GM21576 (cell line): ENCODE measurements around the gene RPS10.
"Not testable (repeated sequence)": the region's sequence is repeated elsewhere in the genome, so short reads cannot be mapped to it uniquely, and the experiment has no call there.

Experiments used
- ATAC-seq: cut with Tn5 transposase; IDR thresholded peaks from one replicate; pipeline ENCODE4 v1.9.1; 2021; ENCODE audit warnings: mild to moderate bottlenecking, moderate library complexity; ENCODE audit not compliant: unreplicated experiment

The RPS10 gene

DNA sequence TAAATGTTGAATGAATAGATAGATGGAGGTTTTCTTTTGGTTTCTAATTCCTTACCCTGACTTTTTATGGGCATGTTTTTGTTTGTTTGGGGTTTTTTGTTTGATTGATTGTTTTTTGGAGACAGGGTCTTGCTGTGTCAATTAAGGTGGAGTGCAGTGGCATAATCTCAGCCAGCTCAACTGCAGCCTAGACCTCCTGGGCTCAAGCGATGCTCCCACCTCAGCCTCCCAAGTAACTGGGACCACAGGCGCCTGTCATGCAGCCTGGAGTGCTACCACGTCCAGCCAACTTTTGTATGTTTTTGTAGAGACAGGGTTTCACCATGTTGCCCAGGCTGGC lies 31.9 kb downstream of the RPS10 start:
- ATAC-seq = no peak

DNA sequence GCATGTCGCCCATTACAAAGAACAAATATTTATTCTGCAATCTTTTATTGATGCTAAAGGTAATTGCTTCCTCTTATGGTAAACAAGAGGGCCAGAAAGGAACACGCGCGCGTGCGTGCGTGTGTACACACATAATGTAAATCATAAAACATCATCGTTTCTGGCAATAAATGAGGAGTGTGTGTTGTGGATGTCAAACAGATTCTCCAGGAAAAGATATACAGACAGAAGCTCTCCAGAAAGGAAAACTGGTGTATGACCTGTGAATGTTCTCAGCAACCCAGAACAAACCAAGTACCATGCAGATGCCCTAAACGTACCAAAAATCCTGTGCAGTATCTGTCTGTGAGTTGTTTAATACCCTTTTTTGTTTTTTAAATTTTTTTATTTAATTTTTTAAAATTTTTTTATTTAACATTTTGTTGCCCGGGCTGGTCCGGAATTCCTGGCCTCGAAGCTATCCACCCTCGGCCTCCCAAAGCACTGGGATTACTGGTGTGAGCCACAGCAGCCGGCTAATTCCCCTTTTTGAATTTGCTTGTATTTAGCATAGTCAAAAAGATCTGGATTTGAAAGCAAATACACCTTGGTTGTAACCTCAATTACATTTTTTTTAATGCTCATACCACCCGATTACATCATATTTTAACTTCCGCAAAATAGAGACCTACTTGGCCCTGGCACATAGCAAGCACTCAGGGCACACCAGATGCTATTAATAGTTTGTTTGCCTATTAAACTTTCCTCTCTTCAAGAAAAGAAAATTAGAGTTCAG lies 32.5 kb downstream of the RPS10 start:
- no peak for ATAC-seq

DNA sequence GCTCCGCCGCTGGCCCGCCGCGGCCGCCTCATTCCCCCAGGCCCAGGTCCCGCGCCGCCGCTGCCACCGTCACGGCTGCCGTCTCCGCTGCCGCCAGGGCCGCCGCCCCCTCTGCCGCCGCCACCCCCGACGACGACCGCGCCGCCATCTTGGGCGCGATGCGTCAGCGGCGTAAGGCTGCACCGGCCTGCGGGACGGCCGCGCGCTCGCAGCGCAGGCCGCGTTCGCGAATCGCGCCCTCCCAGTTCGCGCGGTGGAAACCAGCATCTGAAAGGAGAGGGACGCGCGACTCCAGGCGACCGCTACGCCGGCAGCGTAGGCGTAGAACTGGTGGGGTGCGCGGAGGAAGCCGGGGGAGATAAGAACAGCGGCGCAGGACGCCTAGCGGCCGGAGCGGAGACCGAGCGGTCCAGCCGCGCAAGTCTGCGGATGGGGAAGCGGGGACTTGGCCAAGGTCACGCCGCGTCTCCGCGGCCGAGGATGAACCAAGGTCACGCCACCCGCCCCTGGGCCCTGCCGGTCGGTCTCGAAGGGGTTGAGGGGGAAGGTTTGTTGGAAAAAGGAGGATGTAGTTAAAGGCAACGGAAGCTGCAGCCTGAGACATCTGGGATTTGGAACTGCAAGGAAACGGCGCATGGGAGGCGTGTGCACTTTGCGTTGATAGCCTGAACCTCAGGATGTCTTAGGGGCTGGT lies 33.2 kb downstream of the RPS10 start, which contains the start of gene NUDT3:
Gene NUDT3, minus strand, starts transcription at position 173 of the 694 bp plus-strand sequence. CDS start 307 bp downstream, outside the sequence.
- ATAC-seq = peak; percentile 77

DNA sequence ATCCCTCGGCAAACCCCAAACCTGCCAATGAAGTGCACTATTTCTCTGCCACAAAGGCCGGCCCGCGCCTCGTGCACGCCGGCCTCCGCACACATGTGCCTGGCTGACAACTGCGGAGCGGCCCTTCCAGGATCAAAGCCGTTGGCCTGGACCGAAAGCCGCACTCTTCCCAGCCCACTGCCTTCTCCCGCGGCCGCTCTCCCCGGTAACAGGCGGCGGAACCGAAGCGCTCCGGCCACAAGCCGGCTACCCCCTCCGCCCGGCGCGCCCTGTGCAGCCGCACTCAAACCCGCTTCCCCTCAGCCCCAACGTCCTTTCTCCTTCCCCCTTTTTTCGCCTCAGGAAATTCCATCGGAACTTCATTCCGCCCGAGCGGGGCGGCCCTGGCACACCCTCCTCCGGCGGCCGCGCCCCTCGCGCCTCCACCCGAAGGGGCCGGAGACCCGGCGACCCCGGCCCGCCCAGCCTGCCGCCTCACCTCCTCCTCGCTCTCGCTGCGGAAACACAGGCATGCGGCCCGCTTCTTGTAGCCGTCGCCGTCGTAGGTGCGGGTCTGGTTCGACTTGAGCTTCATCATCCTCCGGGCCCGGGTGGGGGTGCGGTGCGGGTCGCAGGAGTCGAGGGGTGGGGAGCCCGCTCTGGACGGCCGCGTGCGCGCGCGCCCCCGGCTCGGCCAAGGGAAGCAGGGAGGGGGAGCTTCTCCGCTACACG lies 33.9 kb downstream of the RPS10 start:
- ATAC-seq = peak; percentile 30

DNA sequence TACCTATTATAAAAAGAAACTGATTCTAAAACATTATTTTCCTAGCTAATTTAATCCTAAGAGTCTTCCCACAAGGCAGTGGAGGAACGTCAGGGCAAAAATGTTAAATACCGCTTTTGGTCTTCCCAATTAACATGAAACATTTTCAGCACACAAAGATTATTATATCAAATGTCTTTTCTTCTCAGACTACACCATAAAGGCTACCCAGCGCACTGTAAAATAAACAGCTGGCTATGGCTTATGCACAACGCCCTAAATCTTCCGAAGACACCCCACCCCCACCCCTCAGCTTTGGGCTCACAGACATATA lies 34.4 kb downstream of the RPS10 start:
- ATAC-seq = no peak

DNA sequence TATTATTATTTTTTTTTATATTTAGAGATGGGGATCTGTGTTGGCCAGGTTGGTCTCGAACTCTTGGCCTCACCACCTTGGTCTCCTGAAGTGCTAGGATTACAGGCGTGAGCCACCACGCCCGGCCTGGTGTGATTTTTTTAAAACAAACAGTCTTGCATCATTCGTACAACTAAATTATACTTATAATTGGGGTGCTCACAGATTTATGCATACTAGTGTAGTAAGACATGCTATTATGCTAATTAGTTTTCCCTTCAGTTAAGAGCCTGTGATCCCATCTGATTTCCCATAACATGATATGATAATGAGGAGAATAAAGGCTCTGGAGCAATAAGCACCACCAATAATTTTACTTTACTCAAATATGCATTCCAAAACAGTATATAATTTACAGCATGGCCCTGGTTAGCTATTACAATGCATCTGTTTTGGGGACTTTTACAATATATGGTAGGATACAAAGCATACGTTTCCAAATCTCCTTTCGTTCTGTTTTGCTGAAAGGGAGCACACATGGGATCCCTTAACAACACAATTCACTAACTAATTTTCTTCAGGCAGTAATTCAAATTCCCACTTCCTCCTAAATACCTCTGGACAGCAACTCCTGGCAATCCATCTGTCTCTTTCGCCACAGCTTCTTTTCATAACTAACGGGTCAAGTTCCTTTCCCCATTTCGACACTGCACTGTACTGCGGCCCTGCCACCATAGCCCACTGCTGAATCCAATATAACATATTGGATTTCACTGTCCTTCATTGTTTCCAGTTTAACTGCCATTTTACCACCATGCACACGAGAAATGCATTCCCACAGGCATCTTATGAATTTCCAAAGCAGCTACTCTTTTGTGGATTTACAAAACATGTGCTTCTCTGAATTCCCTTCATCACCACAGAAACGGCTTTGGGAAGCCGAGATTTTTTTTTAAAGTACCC lies 35.1 kb downstream of the RPS10 start:
- ATAC-seq = no peak

DNA sequence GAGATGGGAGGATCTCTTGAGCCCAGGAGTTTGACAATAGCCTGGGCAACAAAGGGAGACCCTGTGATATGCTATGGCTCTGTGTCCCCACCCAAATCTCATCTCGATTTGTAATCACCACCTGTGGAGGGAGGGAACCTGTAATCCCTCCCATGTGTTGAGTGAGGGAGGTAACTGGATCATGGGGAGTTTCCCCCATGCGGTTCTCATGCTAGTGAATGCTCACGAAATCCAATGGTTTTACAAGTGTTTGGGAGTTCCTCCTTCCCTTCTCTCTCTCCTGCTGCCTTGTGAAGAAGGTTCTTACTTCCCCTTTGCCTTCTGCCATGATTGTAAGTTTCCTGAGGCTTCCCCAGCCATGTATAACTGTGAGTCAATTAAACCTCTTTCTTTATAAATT lies 36.8 kb downstream of the RPS10 start:
- ATAC-seq = no peak

DNA sequence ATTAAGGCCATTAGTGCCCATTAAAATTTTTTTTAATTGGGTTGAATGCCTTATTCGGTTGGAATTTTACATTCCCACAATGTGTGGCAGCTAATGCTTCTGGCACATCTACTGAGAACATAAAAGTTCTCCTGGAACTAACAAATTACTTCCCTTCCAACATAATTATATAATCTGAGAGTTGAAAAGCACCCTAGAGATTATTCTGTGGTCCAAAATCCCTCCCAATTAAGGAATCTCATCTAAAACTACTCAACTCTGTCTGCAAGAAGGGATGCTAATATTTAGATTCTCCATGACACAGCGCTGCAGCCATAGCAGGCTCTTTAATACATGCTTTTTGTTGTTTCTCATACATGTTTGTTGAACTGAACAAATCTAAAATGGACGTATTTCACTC lies 37.4 kb downstream of the RPS10 start:
- no peak for ATAC-seq

DNA sequence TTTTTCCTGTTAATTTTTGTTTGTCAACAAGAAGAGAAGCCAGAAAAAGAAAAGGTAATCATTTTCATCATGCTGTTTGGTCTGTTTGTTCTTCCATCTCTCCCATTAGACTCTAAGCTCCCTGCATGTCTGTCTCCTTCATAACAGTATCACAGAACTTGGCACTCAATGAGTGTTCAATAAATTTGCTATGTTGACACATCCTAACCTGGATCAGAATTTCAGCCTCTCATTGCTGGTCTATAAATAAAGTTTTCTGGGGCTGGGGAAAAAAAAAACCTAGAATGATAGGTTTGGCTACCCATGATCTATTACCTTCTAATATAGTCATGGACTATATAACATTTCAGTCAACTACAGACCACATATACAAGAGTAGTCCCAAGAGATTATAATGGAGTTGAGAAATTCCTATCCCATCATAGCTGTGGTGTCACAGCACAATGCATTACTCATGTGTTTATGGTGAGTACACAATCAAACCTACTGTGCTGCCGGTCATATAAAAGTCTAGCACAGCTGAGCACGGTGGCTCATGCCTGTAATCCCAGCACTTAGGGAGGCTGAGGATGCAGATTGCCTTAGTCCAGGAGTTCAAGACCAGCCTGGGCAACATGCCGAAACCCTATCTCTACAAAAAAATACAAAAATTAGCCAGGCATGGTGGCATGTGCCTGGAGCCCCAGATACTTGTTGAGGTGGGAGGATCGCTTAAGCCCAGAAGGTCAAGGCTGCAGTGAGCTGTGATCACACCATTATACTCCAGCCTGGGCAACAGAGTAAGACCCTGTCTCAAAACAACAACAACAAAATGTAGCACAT lies 39.3 kb downstream of the RPS10 start:
- ATAC-seq = no peak

DNA sequence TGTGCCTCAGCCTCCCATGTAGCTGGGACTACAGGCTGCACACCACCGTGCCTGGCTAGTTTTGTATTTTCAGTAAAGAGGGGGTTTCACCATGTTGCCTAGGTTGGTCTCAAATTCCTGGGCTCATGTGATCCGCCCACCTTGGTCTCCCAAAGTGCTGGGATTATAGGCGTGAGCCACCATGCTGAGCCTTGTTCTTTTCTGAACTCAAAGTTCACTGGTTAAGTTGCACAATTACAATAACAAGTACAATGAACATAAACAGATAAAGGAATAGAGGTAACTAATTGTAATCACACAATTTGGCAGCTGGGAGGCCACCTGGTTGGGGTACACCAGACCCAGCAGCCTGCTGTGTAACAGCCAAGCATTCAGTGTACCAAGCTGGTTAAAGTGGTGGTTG lies 40.1 kb downstream of the RPS10 start:
- ATAC-seq = no peak

DNA sequence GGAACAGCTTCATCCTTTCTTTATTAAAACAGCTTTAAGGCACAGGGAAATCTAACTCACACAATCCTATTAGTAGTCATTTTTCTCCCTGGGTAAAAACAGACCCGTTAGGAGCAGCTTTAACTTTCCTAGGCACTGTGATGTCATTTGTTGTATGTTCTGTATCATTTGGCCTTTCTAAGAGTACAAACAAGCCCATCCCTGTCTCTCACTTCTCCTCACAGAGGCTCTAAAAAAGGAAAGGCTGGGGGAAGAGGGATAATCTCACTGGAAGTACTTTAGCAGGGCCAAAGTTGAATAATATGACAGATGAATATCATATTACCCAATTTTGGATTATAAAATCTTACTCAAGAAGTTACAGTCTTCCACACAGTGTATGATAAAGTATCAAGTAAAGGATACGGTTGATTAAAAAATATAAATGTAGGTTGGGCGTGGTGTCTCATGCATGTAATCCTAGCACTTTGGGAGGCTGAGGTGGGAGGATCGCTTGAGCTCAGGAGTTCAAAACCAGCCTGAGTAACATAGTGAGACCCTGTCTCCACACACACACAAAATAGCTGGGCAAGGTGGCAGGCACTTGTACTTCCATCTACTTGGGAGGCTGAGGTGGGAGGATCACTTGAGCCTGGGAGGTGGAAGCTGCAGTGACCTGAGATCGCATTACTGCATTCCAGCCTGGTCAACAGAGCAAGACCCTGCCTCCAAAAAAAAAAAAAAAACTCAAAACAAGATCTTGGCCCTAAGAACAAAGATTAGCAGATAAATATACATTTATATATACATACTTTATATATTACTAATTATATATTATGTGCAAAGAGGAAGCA lies 41.3 kb downstream of the RPS10 start:
- no peak for ATAC-seq

DNA sequence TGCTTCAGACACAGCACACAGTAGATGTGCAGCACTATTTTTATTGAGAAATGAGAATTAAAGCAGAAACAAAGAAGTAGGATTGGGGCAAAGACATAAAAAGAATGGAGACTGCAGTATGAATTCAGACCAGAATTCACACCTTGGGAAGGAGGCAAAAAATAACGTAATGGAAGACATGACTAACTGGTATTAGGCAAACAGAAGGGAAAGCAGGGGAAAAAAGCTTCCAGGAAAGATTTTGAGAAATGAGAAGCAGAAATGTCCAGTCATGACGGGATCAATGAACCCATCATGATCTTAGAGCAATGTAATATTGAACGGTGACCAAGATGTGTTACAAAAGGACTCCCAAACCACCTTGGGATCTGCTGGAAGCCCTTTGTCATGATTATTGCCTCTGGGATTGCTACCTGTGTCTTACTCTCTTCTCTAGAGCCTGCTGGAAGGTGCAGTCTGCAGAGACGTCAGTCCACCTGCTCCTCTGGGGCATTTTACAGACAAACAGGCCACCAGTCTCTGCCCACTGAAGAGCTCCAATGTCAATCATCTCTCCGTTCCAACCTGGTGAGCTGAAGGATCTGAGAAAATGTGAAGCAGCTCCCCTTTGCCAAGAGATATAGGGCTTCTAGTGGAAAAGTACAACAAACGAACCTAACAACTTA lies 42.1 kb downstream of the RPS10 start:
- ATAC-seq = no peak

DNA sequence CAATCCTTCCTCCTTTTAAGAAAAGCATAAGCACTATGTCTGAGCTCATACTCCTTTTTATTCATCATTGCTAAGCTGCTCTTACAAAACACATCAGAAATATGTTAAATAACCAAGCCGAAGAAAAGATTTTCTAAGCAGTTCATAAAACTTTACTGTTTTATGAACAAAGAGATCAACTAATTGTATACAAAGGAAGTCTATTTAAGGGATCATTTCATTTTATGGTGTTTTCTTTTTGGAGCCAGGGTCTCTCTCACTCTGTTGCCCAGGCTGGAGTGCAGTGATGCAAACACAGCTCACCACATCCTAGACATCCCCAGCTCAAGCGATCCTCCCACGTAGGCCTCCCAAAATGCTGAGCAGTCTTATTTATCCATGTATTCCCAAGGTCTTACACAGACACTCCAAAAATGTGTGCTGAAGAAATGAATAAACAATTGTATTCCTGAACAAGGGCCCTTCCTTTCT lies 42.7 kb downstream of the RPS10 start:
- ATAC-seq = no peak

DNA sequence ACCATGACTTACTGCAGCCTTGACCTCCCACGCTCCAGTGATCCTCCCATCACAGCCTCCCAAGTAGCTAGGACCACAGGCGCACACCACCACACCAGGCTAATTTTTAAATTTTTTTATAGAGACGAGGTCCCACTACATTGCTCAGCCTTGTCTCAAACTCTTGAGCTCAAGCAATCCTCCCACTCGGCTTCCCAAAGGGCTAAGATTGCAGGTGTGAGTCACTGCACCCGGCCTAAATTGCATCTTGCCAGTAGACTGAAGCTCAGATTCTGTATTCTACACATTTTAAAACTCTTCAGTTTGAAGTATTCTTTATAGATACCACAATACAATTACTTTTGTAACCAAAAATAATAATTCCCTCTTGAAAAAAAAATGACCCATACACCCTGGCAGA lies 44.8 kb downstream of the RPS10 start:
- ATAC-seq = no peak

DNA sequence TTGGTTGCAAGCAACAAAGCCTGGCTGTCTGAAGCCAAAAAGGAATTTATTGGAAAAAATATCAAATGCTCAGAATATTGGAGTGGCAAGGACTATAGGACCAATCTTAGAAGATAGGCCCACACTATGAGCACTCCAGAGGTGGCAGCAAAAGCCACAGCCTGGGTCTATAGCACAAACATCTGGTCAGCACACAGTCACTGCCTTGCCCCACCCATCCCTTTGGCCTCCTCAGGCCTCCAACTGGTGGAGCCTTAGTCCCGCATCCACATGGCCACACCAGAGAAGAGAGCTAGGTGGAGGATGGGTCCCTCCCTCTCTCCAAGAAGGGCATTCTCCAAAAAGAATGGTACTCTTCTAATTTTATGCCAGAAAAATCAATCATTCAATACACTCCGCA lies 47.4 kb downstream of the RPS10 start:
- ATAC-seq = no peak

DNA sequence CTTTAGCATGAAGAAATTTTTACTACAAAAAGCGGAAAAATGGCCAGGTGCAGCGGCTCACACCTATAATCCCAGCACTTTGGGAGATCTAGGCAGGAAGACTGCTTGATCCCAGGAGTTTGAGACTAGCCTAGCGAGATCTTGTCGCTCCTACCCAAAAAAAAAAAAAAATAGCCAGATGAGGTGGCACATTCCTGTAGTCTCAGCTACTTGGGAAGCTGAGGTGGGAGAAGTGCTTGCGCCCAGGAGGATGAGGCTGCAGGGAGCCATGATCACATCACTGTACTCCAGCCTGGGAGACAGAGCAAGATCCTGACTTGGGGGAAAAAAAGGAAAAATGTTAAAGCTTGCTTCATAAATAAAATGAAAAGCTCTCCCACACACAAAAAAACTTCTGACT lies 47.9 kb downstream of the RPS10 start:
- ATAC-seq = no peak

DNA sequence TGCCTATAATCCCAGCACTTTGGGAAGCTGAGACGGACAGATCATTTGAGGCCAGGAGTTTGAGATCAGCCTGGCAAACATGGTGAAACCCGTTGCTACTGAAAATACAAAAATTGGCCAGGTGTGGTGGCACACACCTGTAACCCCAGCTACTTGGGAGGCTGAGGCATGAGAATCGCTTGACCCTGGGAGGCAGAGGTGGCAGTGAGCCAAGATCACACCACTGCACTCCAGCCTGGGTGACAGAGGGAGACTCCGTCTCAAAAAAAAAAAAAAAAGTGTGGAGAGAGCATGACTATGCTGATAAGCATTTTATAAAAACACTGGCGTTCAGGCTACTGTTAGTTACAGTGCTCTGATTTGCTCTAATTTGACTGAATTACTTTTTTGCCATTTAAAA lies 48.3 kb downstream of the RPS10 start:
- ATAC-seq = not testable (repeated sequence)

DNA sequence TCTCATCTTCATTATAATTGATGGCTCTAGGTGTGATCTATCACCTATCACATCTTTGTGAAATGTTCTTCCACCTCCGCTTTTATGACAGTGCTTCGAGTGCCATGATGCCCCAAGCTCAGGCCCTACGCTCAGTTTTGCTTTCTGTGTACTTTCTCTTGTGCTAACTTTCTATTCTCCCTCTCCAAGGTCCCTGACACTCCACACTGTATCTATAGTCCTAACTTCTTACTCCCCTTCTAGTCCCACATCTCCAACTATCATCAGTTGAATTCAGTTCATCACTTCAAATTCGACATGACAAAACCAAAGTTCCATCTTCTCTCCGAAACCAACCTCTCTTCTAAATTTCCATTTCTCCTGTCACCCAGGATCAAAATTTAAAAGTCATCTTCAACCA lies 50.0 kb downstream of the RPS10 start:
- no peak for ATAC-seq

DNA sequence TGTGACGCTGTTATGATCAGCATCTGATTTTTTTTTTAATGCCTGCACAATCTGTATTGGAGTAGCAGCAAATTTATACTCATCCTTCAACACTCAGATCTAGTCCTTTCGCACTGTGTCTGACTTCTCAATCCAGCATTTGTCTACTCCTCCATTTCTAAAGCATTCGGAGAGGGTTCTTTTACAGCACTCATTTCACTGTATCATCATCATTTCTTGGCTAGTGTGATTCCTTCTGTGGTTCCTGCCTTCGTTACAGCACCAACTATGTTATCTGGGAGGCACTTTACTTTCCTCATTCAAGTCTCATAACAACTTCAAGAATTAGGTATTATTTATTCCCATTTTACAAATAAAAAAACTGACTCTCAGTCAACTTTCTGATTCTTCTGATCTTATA lies 51.4 kb downstream of the RPS10 start:
- ATAC-seq = no peak
